Ishikawa (cell line): ENCODE results near the gene GMFB.

Experiments
- CEBPB ChIP-seq: IDR thresholded peaks from 2 replicates; pipeline ENCODE4 v1.6.1; 2012
- CREB1 ChIP-seq: IDR thresholded peaks from 2 replicates; pipeline ENCODE4 v1.6.1; 2012; ENCODE audit warnings: low read depth
- EGR1 ChIP-seq: IDR thresholded peaks from 2 replicates; pipeline ENCODE4 v1.6.1; 2012
- EP300 ChIP-seq: IDR thresholded peaks from 2 replicates; pipeline ENCODE4 v1.6.1; 2012; ENCODE audit warnings: borderline replicate concordance
- FOXM1 ChIP-seq: IDR thresholded peaks from 2 replicates; pipeline ENCODE4 v1.6.1; 2012; ENCODE audit warnings: low read depth, borderline replicate concordance
- NFIC ChIP-seq: IDR thresholded peaks from 2 replicates; pipeline ENCODE4 v1.6.1; 2012
- RAD21 ChIP-seq: IDR thresholded peaks from 2 replicates; pipeline ENCODE4 v1.6.1; 2012; ENCODE audit warnings: low read depth
- TAF1 ChIP-seq: IDR thresholded peaks from 2 replicates; pipeline ENCODE4 v1.6.1; 2012; ENCODE audit warnings: low read depth, mild to moderate bottlenecking
- TCF12 ChIP-seq: IDR thresholded peaks from 2 replicates; pipeline ENCODE4 v1.6.1; 2012; ENCODE audit warnings: low read depth
- TEAD4 ChIP-seq: IDR thresholded peaks from 2 replicates; pipeline ENCODE4 v1.6.1; 2012
- YY1 ChIP-seq: IDR thresholded peaks from 2 replicates; pipeline ENCODE4 v1.6.1; 2012; ENCODE audit warnings: low read depth
- ZBTB7A ChIP-seq: IDR thresholded peaks from 2 replicates; pipeline ENCODE4 v1.6.1; 2012; ENCODE audit warnings: low read depth
- TF ChIP-seq, protein P1 (sequence below): IDR thresholded peaks from 2 replicates; pipeline ENCODE4 v1.6.1; 2012
- TF ChIP-seq, protein P2 (sequence below): IDR thresholded peaks from 2 replicates; pipeline ENCODE4 v1.6.1; 2012
- TF ChIP-seq, protein P3 (sequence below): IDR thresholded peaks from 2 replicates; pipeline ENCODE4 v1.6.1; 2012; ENCODE audit warnings: low read depth, mild to moderate bottlenecking

Gene GMFB

DNA sequence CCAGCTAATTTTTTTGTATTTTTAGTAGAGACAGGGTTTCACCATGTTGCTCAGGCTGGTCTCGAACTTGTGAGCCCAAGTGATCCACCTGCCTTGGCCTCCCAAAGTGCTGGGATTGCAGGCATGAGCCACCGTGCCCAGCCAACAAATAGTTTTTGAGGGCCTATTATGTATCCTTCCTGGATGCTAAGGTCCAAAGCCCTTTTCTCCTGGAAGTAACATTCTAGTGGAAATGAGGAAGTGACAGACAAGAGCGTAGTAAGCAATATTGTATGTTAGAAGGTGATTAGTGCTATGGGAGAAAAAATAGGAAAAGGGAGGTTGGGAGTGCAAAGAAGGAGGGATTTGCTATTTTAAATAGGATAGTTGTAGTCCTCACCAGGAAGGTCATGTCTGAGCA, 12.0 kb upstream of the GMFB start:
- TF ChIP-seq YY1 (no peak), RAD21 (no peak), EP300 (no peak), ZBTB7A (no peak), FOXM1 (no peak), NFIC (no peak), CREB1 (no peak), TAF1 (no peak), TEAD4 (no peak), CEBPB (no peak), TCF12 (no peak), EGR1 (no peak)
- TF ChIP-seq, protein P1, sequence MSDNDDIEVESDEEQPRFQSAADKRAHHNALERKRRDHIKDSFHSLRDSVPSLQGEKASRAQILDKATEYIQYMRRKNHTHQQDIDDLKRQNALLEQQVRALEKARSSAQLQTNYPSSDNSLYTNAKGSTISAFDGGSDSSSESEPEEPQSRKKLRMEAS = no peak

DNA sequence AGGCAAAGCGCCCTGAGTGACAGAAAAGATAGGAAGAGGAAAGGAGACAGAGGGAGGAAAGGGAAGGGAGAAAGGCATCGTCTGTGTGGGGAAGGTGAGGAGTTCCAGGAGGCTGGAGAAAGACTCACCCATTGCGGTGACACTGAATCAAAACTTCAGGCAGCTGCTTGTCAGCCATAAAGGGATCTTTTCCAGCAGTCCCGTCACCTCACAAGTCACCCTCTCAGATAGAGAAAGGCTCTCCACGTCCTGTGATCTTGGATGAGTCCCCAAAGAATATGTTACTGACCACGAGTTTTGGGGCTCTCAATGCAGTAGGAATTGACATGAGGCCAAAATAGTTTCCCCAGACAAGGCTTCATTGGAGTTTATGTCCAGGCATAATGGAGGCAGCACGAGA, 9.8 kb upstream of the GMFB start:
- no peak for TF ChIP-seq CREB1
- TF ChIP-seq CEBPB = no peak
- no peak for TF ChIP-seq ZBTB7A
- TF ChIP-seq, protein P1 = no peak
- TF ChIP-seq, protein P2, sequence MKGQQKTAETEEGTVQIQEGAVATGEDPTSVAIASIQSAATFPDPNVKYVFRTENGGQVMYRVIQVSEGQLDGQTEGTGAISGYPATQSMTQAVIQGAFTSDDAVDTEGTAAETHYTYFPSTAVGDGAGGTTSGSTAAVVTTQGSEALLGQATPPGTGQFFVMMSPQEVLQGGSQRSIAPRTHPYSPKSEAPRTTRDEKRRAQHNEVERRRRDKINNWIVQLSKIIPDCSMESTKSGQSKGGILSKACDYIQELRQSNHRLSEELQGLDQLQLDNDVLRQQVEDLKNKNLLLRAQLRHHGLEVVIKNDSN = no peak
- TF ChIP-seq TCF12 = no peak
- TF ChIP-seq YY1 = no peak
- no peak for TF ChIP-seq EGR1
- TF ChIP-seq FOXM1 = no peak
- TF ChIP-seq, protein P3, sequence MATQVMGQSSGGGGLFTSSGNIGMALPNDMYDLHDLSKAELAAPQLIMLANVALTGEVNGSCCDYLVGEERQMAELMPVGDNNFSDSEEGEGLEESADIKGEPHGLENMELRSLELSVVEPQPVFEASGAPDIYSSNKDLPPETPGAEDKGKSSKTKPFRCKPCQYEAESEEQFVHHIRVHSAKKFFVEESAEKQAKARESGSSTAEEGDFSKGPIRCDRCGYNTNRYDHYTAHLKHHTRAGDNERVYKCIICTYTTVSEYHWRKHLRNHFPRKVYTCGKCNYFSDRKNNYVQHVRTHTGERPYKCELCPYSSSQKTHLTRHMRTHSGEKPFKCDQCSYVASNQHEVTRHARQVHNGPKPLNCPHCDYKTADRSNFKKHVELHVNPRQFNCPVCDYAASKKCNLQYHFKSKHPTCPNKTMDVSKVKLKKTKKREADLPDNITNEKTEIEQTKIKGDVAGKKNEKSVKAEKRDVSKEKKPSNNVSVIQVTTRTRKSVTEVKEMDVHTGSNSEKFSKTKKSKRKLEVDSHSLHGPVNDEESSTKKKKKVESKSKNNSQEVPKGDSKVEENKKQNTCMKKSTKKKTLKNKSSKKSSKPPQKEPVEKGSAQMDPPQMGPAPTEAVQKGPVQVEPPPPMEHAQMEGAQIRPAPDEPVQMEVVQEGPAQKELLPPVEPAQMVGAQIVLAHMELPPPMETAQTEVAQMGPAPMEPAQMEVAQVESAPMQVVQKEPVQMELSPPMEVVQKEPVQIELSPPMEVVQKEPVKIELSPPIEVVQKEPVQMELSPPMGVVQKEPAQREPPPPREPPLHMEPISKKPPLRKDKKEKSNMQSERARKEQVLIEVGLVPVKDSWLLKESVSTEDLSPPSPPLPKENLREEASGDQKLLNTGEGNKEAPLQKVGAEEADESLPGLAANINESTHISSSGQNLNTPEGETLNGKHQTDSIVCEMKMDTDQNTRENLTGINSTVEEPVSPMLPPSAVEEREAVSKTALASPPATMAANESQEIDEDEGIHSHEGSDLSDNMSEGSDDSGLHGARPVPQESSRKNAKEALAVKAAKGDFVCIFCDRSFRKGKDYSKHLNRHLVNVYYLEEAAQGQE = no peak
- no peak for TF ChIP-seq TAF1
- no peak for TF ChIP-seq EP300
- TF ChIP-seq TEAD4 = no peak
- no peak for TF ChIP-seq NFIC

DNA sequence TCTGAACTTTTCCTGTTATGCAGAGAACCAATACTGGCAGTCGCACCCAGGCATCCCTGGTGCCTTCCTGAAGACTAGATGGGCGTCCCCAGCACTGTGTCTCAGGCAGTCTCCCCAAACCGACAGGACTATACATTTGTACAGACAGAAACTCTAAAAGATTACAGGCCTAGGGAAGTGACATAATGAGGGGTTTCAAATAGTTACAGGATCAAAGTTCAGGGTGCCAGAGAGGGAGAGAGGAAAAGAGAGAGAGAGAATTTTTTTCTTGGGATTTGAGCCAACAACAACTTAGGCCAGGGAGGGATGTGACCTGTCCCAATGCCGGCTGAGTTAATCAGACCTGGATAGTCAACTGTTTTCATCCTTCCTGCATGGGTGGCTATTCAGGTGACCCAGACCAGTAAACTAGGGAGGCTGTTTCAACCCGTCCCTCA, 9.3 kb upstream of the GMFB start:
- TF ChIP-seq TEAD4 = no peak

DNA sequence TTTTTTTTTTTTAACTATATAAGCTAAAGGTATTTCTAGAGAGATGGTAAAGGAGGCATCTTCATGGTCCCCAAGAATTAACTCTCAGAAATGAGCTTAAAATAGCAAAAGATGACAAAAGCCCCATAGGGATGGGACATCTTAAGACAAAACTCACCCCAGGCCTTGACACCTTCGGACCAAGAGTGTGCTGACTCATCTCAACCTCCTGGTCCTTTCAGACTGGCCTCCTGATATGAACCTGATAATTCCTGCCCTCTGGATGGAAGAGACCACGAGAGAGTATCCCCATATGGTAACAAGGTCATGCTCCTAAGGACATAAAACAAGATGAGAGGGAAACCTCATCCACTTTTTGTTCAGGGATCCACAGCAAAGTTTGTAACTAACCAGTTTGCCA, 8.4 kb upstream of the GMFB start:
- TF ChIP-seq EP300 (no peak), FOXM1 (no peak), ZBTB7A (no peak), RAD21 (no peak), CREB1 (no peak), YY1 (no peak), CEBPB (no peak), TAF1 (no peak), TEAD4 (no peak), NFIC (no peak), TCF12 (no peak), EGR1 (no peak)
- TF ChIP-seq, protein P3 = no peak
- TF ChIP-seq, protein P1 = no peak
- TF ChIP-seq, protein P2 = no peak

DNA sequence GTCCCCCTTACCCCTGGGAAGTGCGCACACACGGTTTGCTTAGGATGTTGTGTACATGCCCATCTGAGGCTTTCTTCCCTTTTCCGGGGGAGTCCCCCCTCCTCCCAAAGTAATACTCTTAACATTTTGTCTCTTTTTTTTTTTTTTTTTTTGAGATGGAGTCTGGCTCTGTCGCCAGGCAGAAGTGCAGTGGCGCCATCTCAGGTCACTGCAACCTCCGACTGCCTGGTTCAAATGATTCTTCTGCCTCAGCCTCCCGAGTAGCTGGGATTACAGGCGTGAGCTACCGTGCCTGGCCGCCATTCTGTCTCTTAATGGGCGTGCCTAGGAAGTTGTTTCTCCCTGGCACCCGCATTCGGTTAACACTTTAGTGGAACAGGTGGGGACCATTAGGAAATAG, 4.5 kb upstream of the GMFB start:
- TF ChIP-seq FOXM1 = no peak
- TF ChIP-seq, protein P1 = no peak
- TF ChIP-seq TCF12 = no peak
- TF ChIP-seq, protein P3 = no peak
